ENCODE results near the gene FRMPD1.
A peak's percentile ranks its signal among the peaks of the same experiment; 100 is the strongest.

The FRMPD1 gene

DNA sequence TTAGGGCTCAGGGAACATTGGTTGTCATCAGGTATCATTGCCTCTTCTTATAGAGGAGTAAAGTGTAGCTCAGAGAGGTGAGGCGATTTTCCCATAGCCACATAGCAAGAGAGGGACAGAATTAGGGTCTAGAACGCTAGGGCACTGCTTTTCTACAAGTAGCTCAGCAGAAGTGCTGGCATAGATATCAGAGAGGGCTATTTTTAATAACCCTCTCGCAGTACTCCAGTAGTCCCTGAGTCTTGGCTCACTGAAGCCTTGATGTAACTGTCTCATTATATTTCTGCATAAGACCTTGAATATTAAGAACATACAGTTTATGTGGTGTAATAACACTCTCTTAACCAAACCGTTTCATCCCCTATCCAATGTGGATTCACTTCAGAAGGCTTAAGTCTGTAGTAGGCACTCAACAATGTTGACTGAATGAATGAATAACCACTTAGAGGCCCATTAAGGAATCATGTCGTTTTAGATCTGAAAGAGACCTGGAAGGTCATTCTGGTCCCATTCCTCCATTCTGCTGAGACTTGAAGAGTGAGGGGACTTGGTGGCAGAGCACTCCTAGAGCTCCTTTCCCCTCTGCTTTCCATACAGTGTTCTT, 4.7 kb upstream of the FRMPD1 start:
- no peak overlapping the region for H3K27ac ChIP-seq (replicated peaks)
- DNase-seq (ENCODE audit: low read depth in 1 of 2, low spot score in 1 of 2), result no peak
- H3K4me3 ChIP-seq (replicated peaks; ENCODE audit: insufficient read depth, low read length), result no peak overlapping the region
- TF ChIP-seq POLR2AphosphoS5 (IDR thresholded peaks at IDR 0.05; ENCODE audit: low read depth), result no peak
- TF ChIP-seq CTCF (IDR thresholded peaks at IDR 0.05; ENCODE audit: insufficient read depth, low read length), result no peak
- no peak for TF ChIP-seq GABPA (IDR thresholded peaks at IDR 0.05; ENCODE audit: low read depth)
- TF ChIP-seq, protein P1, sequence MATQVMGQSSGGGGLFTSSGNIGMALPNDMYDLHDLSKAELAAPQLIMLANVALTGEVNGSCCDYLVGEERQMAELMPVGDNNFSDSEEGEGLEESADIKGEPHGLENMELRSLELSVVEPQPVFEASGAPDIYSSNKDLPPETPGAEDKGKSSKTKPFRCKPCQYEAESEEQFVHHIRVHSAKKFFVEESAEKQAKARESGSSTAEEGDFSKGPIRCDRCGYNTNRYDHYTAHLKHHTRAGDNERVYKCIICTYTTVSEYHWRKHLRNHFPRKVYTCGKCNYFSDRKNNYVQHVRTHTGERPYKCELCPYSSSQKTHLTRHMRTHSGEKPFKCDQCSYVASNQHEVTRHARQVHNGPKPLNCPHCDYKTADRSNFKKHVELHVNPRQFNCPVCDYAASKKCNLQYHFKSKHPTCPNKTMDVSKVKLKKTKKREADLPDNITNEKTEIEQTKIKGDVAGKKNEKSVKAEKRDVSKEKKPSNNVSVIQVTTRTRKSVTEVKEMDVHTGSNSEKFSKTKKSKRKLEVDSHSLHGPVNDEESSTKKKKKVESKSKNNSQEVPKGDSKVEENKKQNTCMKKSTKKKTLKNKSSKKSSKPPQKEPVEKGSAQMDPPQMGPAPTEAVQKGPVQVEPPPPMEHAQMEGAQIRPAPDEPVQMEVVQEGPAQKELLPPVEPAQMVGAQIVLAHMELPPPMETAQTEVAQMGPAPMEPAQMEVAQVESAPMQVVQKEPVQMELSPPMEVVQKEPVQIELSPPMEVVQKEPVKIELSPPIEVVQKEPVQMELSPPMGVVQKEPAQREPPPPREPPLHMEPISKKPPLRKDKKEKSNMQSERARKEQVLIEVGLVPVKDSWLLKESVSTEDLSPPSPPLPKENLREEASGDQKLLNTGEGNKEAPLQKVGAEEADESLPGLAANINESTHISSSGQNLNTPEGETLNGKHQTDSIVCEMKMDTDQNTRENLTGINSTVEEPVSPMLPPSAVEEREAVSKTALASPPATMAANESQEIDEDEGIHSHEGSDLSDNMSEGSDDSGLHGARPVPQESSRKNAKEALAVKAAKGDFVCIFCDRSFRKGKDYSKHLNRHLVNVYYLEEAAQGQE (IDR thresholded peaks at IDR 0.05; ENCODE audit: insufficient replicate concordance, low read depth), result no peak
- TF ChIP-seq SPI1 (IDR thresholded peaks at IDR 0.05; ENCODE audit: borderline replicate concordance, low read depth), result no peak
- H3K27me3 ChIP-seq (ENCODE audit: insufficient read depth, poor library complexity, severe bottlenecking), result peaks cover 23% of the 10 kb centered on the region

DNA sequence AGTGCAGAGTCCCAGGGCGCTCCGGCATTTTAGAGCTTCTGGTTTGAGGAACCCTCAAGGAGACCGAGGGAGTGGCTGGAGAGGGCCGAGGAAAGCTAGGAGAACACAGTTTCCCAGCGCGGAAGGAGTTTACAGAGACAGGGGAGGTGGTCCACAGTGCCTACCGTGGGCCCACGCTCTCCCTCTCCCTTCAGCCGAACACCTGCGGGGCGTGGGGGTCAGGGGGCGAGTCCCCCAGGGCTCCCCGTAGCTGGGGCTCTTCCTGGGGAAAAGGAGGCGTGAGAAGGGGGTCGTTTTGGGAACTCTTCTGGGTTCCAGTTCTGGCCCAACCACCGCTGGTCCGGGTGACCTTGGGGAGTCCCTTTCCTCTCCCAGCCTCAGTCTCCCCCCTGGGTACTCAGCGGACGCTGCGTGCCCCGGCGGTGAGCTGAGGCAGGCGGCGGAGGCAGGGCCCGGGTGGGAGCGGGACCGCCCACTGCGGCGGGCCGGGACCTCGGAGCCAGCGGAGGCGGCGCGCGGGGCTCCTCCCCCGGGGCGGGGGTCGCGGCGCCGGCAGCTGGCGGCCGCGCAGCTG, 368 bp upstream of the FRMPD1 start:
- peaks cover 47% of the 10 kb centered on the region for H3K27me3 ChIP-seq (ENCODE audit: insufficient read depth, poor library complexity, severe bottlenecking)
- H3K27ac ChIP-seq (replicated peaks), result no peak overlapping the region
- H3K4me3 ChIP-seq (replicated peaks; ENCODE audit: insufficient read depth, low read length), result peak overlapping the region; percentile 3; the same call in 1 of the 2 replicates

DNA sequence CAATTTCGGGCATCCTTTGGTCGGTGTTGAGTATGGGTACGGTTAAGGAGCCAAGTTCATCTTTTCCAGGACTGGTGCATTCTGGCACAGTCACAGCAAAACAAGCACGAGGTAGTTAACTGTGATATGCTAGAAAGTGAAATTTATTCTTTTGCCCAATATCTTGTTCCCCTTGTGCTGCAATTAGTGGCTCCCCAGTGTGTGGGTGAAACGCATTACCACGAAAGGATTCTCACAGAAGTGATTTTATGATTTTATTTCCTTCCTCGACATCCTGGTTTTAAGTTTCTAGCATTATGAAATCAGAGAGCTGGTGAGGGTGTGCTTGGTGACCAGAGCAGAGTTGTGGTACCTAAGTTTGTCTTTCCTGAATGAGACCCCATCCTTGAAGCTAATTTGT, 1.5 kb downstream of the FRMPD1 start:
- Histone ChIP-seq H3K4me3 (replicated peaks; ENCODE audit: insufficient read depth, low read length) (no peak overlapping the region), H3K27ac (replicated peaks) (no peak overlapping the region), H3K27me3 (ENCODE audit: insufficient read depth, poor library complexity, severe bottlenecking) (peaks cover 45% of the 10 kb centered on the region)
- TF ChIP-seq POLR2AphosphoS5 (IDR thresholded peaks at IDR 0.05; ENCODE audit: low read depth), result no peak
- TF ChIP-seq CTCF (IDR thresholded peaks at IDR 0.05; ENCODE audit: insufficient read depth, low read length), result no peak
- TF ChIP-seq GABPA (IDR thresholded peaks at IDR 0.05; ENCODE audit: low read depth), result no peak
- no peak for TF ChIP-seq SPI1 (IDR thresholded peaks at IDR 0.05; ENCODE audit: borderline replicate concordance, low read depth)
- DNase-seq (ENCODE audit: low read depth in 1 of 2, low spot score in 1 of 2), result no peak

More for the DNA sequence above, 368 bp upstream of the FRMPD1 start:
- no peak for DNase-seq (ENCODE audit: low read depth in 1 of 2, low spot score in 1 of 2)
- TF ChIP-seq POLR2AphosphoS5 (IDR thresholded peaks at IDR 0.05; ENCODE audit: low read depth) (no peak), SPI1 (IDR thresholded peaks at IDR 0.05; ENCODE audit: borderline replicate concordance, low read depth) (no peak), GABPA (IDR thresholded peaks at IDR 0.05; ENCODE audit: low read depth) (no peak), CTCF (IDR thresholded peaks at IDR 0.05; ENCODE audit: insufficient read depth, low read length) (no peak)

- DNase-seq (ENCODE audit: low read depth in 1 of 2, low spot score in 1 of 2), result no peak
- Histone ChIP-seq H3K27me3 (ENCODE audit: insufficient read depth, poor library complexity, severe bottlenecking) (peaks cover 48% of the 10 kb centered on the region), H3K27ac (replicated peaks) (no peak overlapping the region), H3K4me3 (replicated peaks; ENCODE audit: insufficient read depth, low read length) (no peak overlapping the region)
- no peak for TF ChIP-seq GABPA (IDR thresholded peaks at IDR 0.05; ENCODE audit: low read depth)
- TF ChIP-seq CTCF (IDR thresholded peaks at IDR 0.05; ENCODE audit: insufficient read depth, low read length), result no peak
- TF ChIP-seq POLR2AphosphoS5 (IDR thresholded peaks at IDR 0.05; ENCODE audit: low read depth), result no peak
- TF ChIP-seq, protein P1 (IDR thresholded peaks at IDR 0.05; ENCODE audit: insufficient replicate concordance, low read depth), result no peak
- TF ChIP-seq SPI1 (IDR thresholded peaks at IDR 0.05; ENCODE audit: borderline replicate concordance, low read depth), result no peak
These were observed 2.6 kb downstream of the FRMPD1 start for GRCh38 chr9:37653385-37653784.

All from HL-60 (cell line).